H1 (cell line): Measurements from ENCODE around the gene SERINC4.

Experiments
- ATF2 ChIP-seq: IDR thresholded peaks from 2 replicates; pipeline ENCODE4 v1.6.1; 2012; ENCODE audit warnings: low read length, inconsistent platforms
- CEBPB ChIP-seq: IDR thresholded peaks from 2 replicates; pipeline ENCODE4 v1.6.1; 2012; ENCODE audit warnings: low read depth, low read length
- EP300 ChIP-seq, 2 experiments: IDR thresholded peaks; 1 replicate in 1 of 2; 2 replicates in 1 of 2; pipeline ENCODE4 v1.6.1; 2011 to 2012; ENCODE audit warnings: low read depth in 2 of 2, low read length in 2 of 2, mild to moderate bottlenecking in 2 of 2, borderline replicate concordance in 1 of 2, inconsistent platforms in 1 of 2, moderate library complexity in 1 of 2
- TEAD4 ChIP-seq: IDR thresholded peaks from 2 replicates; pipeline ENCODE4 v1.6.1; 2012; ENCODE audit warnings: low read depth, low read length, inconsistent platforms, mixed read lengths

GRCh38 chr15:43793647-43794046, 6.4 kb downstream of the SERINC4 start:
- TF ChIP-seq TEAD4: no peak
- TF ChIP-seq EP300 (IDR thresholded peaks at IDR 0.05; ENCODE audit: borderline replicate concordance in 1 of 2, low read depth in 2 of 2, low read length in 2 of 2): no peak
- no peak for TF ChIP-seq CEBPB
- no peak for TF ChIP-seq ATF2
